H1 (cell line): Measurements from ENCODE around the gene STIM2. TPM values are rescaled to one million over a fixed set of nuclear protein-coding genes. Genes with fewer than 3 reads are reported as not detected.

ENCODE experiments used
- CTCF ChIA-PET: fragments of 300-600 bp; sonication (Branson Sonifier 250); formaldehyde crosslinking; loops from one replicate; lab custom pipeline; 2021; ENCODE audit not compliant: partially characterized antibody; lab: Charles Lee
- POLR2A ChIA-PET: fragments of 300-600 bp; sonication (Branson Sonifier 250); formaldehyde crosslinking; loops from one replicate; lab custom pipeline; 2021; ENCODE audit warnings: inconsistent platforms; ENCODE audit not compliant: partially characterized antibody; lab: Charles Lee
- DNase-seq, 2 experiments: peaks; one replicate each; pipeline versions ENCODE4 v3.0.0 to v3.0.0-alpha.2; 2010 to 2022; ENCODE audit warnings: low spot score in 2 of 2, low read depth in 1 of 2, mixed read lengths in 1 of 2
- FAIRE-seq: peaks from 2 replicates; lab custom pipeline; 2011; peaks lifted over from hg19 to GRCh38; lab: Jason Lieb, UNC
- H2AFZ ChIP-seq: 2 replicates; pipeline ENCODE4 v1.8.1; 2012; ENCODE audit warnings: low read length, inconsistent platforms
- H2AK5ac ChIP-seq: 2 replicates; pipeline ENCODE4 v1.6.1; 2013; ENCODE audit warnings: low read depth, low read length
- H2BK120ac ChIP-seq: replicated peaks from 2 replicates; pipeline ENCODE3; 2013; ENCODE audit warnings: low read depth, low read length, inconsistent platforms
- H2BK12ac ChIP-seq: 2 replicates; pipeline ENCODE4 v1.6.1; 2013; ENCODE audit warnings: low read depth, low read length
- H2BK15ac ChIP-seq: 2 replicates; pipeline ENCODE4 v1.6.1; 2013; ENCODE audit warnings: low read length
- H2BK20ac ChIP-seq: 2 replicates; pipeline ENCODE4 v1.6.1; 2013; ENCODE audit warnings: low read length
- H2BK5ac ChIP-seq: 2 replicates; pipeline ENCODE4 v1.6.1; 2013; ENCODE audit warnings: low read depth, low read length
- H3K14ac ChIP-seq: 2 replicates; pipeline ENCODE4 v1.6.1; 2013; ENCODE audit warnings: inconsistent platforms; ENCODE audit not compliant: insufficient read length
- H3K18ac ChIP-seq: 2 replicates; pipeline ENCODE4 v1.6.1; 2013; ENCODE audit warnings: low read length; ENCODE audit errors: extremely low read depth
- H3K23ac ChIP-seq: 2 replicates; pipeline ENCODE4 v1.6.1; 2013; ENCODE audit warnings: inconsistent platforms; ENCODE audit not compliant: insufficient read length
- H3K23me2 ChIP-seq: 2 replicates; pipeline ENCODE4 v1.6.1; 2013; ENCODE audit warnings: low read depth, low read length
- H3K27ac ChIP-seq: 2 replicates; pipeline ENCODE4 v1.6.1; 2011; ENCODE audit warnings: low read depth, low read length, inconsistent platforms
- H3K27me3 ChIP-seq, 4 experiments: replicated peaks in 1 of 4; 1 replicate in 1 of 4; 2 replicates in 3 of 4; pipeline versions ENCODE4 v1.6.1 to v1.8.1; 2011 to 2013; ENCODE audit warnings: low read length in 3 of 4, mild to moderate bottlenecking in 3 of 4, inconsistent platforms in 2 of 4, mixed read lengths in 2 of 4, moderate library complexity in 1 of 4; ENCODE audit not compliant: control insufficient read depth in 3 of 4, insufficient read depth in 3 of 4; ENCODE audit errors: extremely low read depth in 1 of 4
- H3K36me3 ChIP-seq, 4 experiments: 2 replicates each; pipeline versions ENCODE4 v1.6.1 to v1.8.1; 2011 to 2013; ENCODE audit warnings: mild to moderate bottlenecking in 4 of 4, low read length in 3 of 4, moderate library complexity in 2 of 4, control low read depth in 1 of 4, inconsistent platforms in 1 of 4; ENCODE audit not compliant: insufficient read depth in 4 of 4, control insufficient read depth in 2 of 4
- H3K4ac ChIP-seq: replicated peaks from 2 replicates; pipeline ENCODE3; 2013; ENCODE audit warnings: low read length, low read depth, mixed read lengths, inconsistent platforms; ENCODE audit not compliant: insufficient read length
- H3K4me1 ChIP-seq, 4 experiments: replicated peaks in 1 of 4; 1 replicate in 1 of 4; 2 replicates in 3 of 4; pipeline versions ENCODE4 v1.6.1 to v1.8.1; 2011 to 2013; ENCODE audit warnings: low read length in 3 of 4, inconsistent platforms in 2 of 4, mixed read lengths in 1 of 4; ENCODE audit not compliant: insufficient read depth in 4 of 4, control insufficient read depth in 3 of 4
- H3K4me2 ChIP-seq, 2 experiments: 2 replicates each; pipeline versions ENCODE4 v1.6.1 to v1.8.1; 2011 to 2013; ENCODE audit warnings: low read depth in 2 of 2, low read length in 2 of 2, control low read depth in 1 of 2, inconsistent platforms in 1 of 2, mild to moderate bottlenecking in 1 of 2; ENCODE audit not compliant: insufficient read depth in 1 of 2
- H3K4me3 ChIP-seq, 4 experiments: fragments of 200-600, 300-600 bp in 1 of 4; sonication (generic), shearing (Covaris generic), sonication (Bioruptor Twin) in 1 of 4; 2 replicates each; pipeline versions ENCODE4 v1.5.1 to v1.8.1; 2011 to 2016; ENCODE audit warnings: low read length in 4 of 4, low read depth in 3 of 4, control low read depth in 2 of 4, inconsistent platforms in 2 of 4, mild to moderate bottlenecking in 2 of 4, mixed read lengths in 1 of 4, moderate library complexity in 1 of 4; ENCODE audit not compliant: insufficient read depth in 2 of 4; ENCODE audit errors: extremely low read depth in 1 of 4
- H3K56ac ChIP-seq: replicated peaks from 2 replicates; pipeline ENCODE3; 2013; ENCODE audit warnings: low read depth, mild to moderate bottlenecking, mixed read lengths, low read length, inconsistent platforms; ENCODE audit not compliant: insufficient read length
- H3K79me1 ChIP-seq: 2 replicates; pipeline ENCODE4 v1.6.1; 2013; ENCODE audit warnings: low read depth, low read length, control low read depth
- H3K79me2 ChIP-seq, 2 experiments: 2 replicates each; pipeline versions ENCODE4 v1.6.1 to v1.8.1; 2012 to 2013; ENCODE audit warnings: low read length in 2 of 2, mild to moderate bottlenecking in 2 of 2, inconsistent platforms in 1 of 2; ENCODE audit not compliant: insufficient read depth in 2 of 2, control insufficient read depth in 1 of 2
- H3K9ac ChIP-seq, 4 experiments: replicated peaks in 1 of 4; 1 replicate in 1 of 4; 2 replicates in 3 of 4; pipeline versions ENCODE4 v1.6.1 to v1.8.1; 2011 to 2013; ENCODE audit warnings: low read depth in 3 of 4, low read length in 3 of 4, control low read depth in 2 of 4, mild to moderate bottlenecking in 2 of 4, moderate library complexity in 2 of 4, inconsistent platforms in 1 of 4; ENCODE audit errors: extremely low read depth in 1 of 4
- H3K9me3 ChIP-seq, 2 experiments: 2 replicates each; pipeline versions ENCODE4 v1.6.1 to v1.8.1; 2012 to 2013; ENCODE audit warnings: mild to moderate bottlenecking in 2 of 2, moderate library complexity in 2 of 2, control low read depth in 1 of 2, inconsistent platforms in 1 of 2, low read depth in 1 of 2, low read length in 1 of 2, mixed read lengths in 1 of 2; ENCODE audit not compliant: insufficient read depth in 2 of 2
- H4K20me1 ChIP-seq, 2 experiments: replicated peaks in 1 of 2; 2 replicates each; pipeline versions ENCODE3 to v1.8.1; 2011 to 2013; ENCODE audit warnings: inconsistent platforms in 2 of 2, low read length in 2 of 2, mild to moderate bottlenecking in 1 of 2; ENCODE audit not compliant: insufficient read depth in 2 of 2, control insufficient read depth in 1 of 2
- H4K5ac ChIP-seq: 2 replicates; pipeline ENCODE4 v1.6.1; 2013; ENCODE audit warnings: low read length, low read depth, mixed read lengths, inconsistent platforms; ENCODE audit not compliant: insufficient read length
- H4K8ac ChIP-seq: 2 replicates; pipeline ENCODE4 v1.8.0; 2013; ENCODE audit warnings: mild to moderate bottlenecking, moderate library complexity, low read length, inconsistent platforms; ENCODE audit not compliant: insufficient read depth; ENCODE audit errors: extremely low read depth
- H4K91ac ChIP-seq: replicated peaks from 2 replicates; pipeline ENCODE3; 2013; ENCODE audit warnings: low read length, mixed read lengths, inconsistent platforms; ENCODE audit not compliant: insufficient read length
- CHD1 ChIP-seq: IDR thresholded peaks from 2 replicates; pipeline ENCODE4 v1.6.1; 2012; ENCODE audit warnings: low read depth, low read length, improper control_type of control experiment
- NANOG ChIP-seq: IDR thresholded peaks from 2 replicates; pipeline ENCODE4 v1.6.1; 2011; ENCODE audit warnings: low read length, low read depth, mild to moderate bottlenecking, inconsistent platforms; ENCODE audit not compliant: insufficient read depth, poor library complexity, severe bottlenecking
- TCF12 ChIP-seq: IDR thresholded peaks from 2 replicates; pipeline ENCODE4 v1.6.1; 2011; ENCODE audit warnings: low read depth, mild to moderate bottlenecking, low read length
- WGBS, 2 experiments: shearing (Covaris generic) in 1 of 2; methylation state at CpG; one replicate each; pipeline versions ENCODE4 v1.1.6 to v1.1.7; 2013 to 2015; ENCODE audit warnings: low lambda C conversion rate in 2 of 2, mixed read lengths in 2 of 2, inconsistent platforms in 1 of 2, low coverage in 1 of 2, missing lambda C conversion rate in 1 of 2; ENCODE audit not compliant: insufficient replicate concordance in 2 of 2, insufficient coverage in 1 of 2, insufficient read length in 1 of 2; ENCODE audit errors: extremely low coverage in 1 of 2, missing lambda C conversion rate in 1 of 2; 5-methylcytosine and 5-hydroxymethylcytosine counted together
- polyA plus RNA-seq, 7 experiments: library from polyadenylated mRNA; depleted of rRNA in 3 of 7; stranded (reverse) in 5 of 7; unstranded in 2 of 7; fragments of >200 nt in 5 of 7; fragments of 200-250 nt in 2 of 7; gene quantifications; 1 replicate in 5 of 7; 2 replicates in 1 of 7; 4 replicates in 1 of 7; pipeline versions ENCODE4 v1.2.1 to v1.2.3, GENCODE V29; 2011 to 2013; ENCODE audit warnings: missing spikeins in 2 of 7, mixed read lengths in 2 of 7
- total RNA-seq: library from RNA; stranded (reverse); fragmentation: NEBNext Ultra II Directional; extraction: Animal tissue kit (Norgen Biotek cat#: 25700); gene quantifications from 2 replicates; pipeline ENCODE4 v1.2.1, GENCODE V29; 2021
- TF ChIP-seq, protein P1 (sequence below): IDR thresholded peaks from 2 replicates; pipeline ENCODE4 v1.6.1; 2012; ENCODE audit warnings: low read length, inconsistent platforms

Gene STIM2
- total and polyA plus RNA-seq, 2 of the 8 experiments (the other 6 are each of a cell fraction or from before 2014, with no cell fraction given), result 22.9 to 23.0 TPM

- Histone ChIP-seq H3K4me3 (no peak overlapping the region), H2BK12ac (no peak overlapping the region), H3K4me1 (0 out of 7 replicates have a peak, but pooled peaks cover 0 to 7% (median 0%) of the 10 kb centered on the region in 4 experiments), H3K27ac (no peak overlapping the region), H4K91ac (no peak overlapping the region), H3K9ac (no peak overlapping the region), H3K79me2 (0 out of 4 replicates have a peak, but pooled peaks cover 0 to 11% of the 10 kb centered on the region in 2 experiments), H2BK5ac (no peak overlapping the region), H4K8ac (no peak overlapping the region), H2AFZ (no peak overlapping the region), H4K5ac (no peak overlapping the region), H3K18ac (no peak overlapping the region), H2AK5ac (no peak overlapping the region), H3K4ac (no peak overlapping the region), H2BK15ac (no peak overlapping the region), H3K9me3 (no peaks in the 10 kb centered on the region), H3K36me3 (peaks cover 0 to 4% (median 0%) of the 10 kb centered on the region in 4 experiments; a peak in 1 of 8 replicates), H2BK20ac (no peak overlapping the region), H3K79me1 (no peaks in the 10 kb centered on the region), H4K20me1 (peaks cover 0 to 3% of the 10 kb centered on the region in 2 experiments), H3K56ac (no peak overlapping the region), H3K14ac (no peak overlapping the region), H3K27me3 (no peaks in the 10 kb centered on the region), H3K23ac (no peak overlapping the region), H2BK120ac (no peak overlapping the region), H3K4me2 (no peak overlapping the region), H3K23me2 (no peaks in the 10 kb centered on the region)
- POLR2A ChIA-PET, result no interaction called here
- TF ChIP-seq, protein P1, sequence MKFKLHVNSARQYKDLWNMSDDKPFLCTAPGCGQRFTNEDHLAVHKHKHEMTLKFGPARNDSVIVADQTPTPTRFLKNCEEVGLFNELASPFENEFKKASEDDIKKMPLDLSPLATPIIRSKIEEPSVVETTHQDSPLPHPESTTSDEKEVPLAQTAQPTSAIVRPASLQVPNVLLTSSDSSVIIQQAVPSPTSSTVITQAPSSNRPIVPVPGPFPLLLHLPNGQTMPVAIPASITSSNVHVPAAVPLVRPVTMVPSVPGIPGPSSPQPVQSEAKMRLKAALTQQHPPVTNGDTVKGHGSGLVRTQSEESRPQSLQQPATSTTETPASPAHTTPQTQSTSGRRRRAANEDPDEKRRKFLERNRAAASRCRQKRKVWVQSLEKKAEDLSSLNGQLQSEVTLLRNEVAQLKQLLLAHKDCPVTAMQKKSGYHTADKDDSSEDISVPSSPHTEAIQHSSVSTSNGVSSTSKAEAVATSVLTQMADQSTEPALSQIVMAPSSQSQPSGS, result no peak
- TF ChIP-seq CHD1 (no peak), TCF12 (no peak), NANOG (no peak)
- CTCF ChIA-PET, result interaction anchor here (1.1 to 1.8 kb wide), 2 partner anchors 17 to 55 kb away, joined by 3 to 4 read pairs; no protein-coding TSS in a partner anchor
- DNase-seq, result no peak
- 78% methylated on average over 1 of the region's 1 CpG; no CpG with 5 or more reads in 1 of the 2 experiments for WGBS, 2 experiments
- FAIRE-seq, result no peak
These were observed 55.6 kb downstream of the STIM2 start for GRCh38 chr4:26916195-26916594.
